ENCODE results near the gene CADM1. TPM values are rescaled to one million over a fixed set of nuclear protein-coding genes. Genes with fewer than 3 reads are reported as not detected.

CADM1 gene
- total RNA-seq, 4 donors from 2014 or later, result 1.2 to 2.5 (median 2.2) TPM

GRCh38 chr11:115316696-115317095 lies 187.5 kb downstream of the CADM1 start:
- TF ChIP-seq POLR2A (IDR thresholded peaks at IDR 0.05) (no peak), CTCF (IDR thresholded peaks at IDR 0.05 in 4 of 5, conservative IDR thresholded peaks at IDR 0.05 in 1 of 5) (no peak)
- no peak overlapping the region for H3K27ac ChIP-seq
- no peaks in the 10 kb centered on the region for H3K36me3 ChIP-seq
- H3K4me1 ChIP-seq, result peaks cover 0 to 3% of the 10 kb centered on the region in 2 donors
- in situ Hi-C loops (cut with MboI; ENCODE audit: low sequenced_read_pairs in 4 of 4) (no loop called here), intact Hi-C loops (cut with DNase I; ENCODE audit: low total_unique reads) (no loop called here)
- H3K27me3 ChIP-seq, result no peaks in the 10 kb centered on the region
- ATAC-seq (no peak), DNase-seq (no peak)
- H3K4me3 ChIP-seq, result no peak overlapping the region
- H3K9me3 ChIP-seq, result no peaks in the 10 kb centered on the region

GRCh38 chr11:115314330-115314920 lies 189.8 kb downstream of the CADM1 start:
- H3K4me1 ChIP-seq, result peaks cover 0 to 3% of the 10 kb centered on the region in 2 donors
- no peaks in the 10 kb centered on the region for H3K27me3 ChIP-seq
- intact Hi-C loops (cut with DNase I; ENCODE audit: low total_unique reads), result no loop called here
- no peaks in the 10 kb centered on the region for H3K9me3 ChIP-seq
- H3K36me3 ChIP-seq, result no peaks in the 10 kb centered on the region
- no peak overlapping the region for H3K27ac ChIP-seq
- no peak overlapping the region for H3K4me3 ChIP-seq
- ATAC-seq (no peak), DNase-seq (no peak)
- TF ChIP-seq CTCF (IDR thresholded peaks at IDR 0.05 in 4 of 5, conservative IDR thresholded peaks at IDR 0.05 in 1 of 5) (no peak), POLR2A (IDR thresholded peaks at IDR 0.05) (no peak)
- in situ Hi-C loops (cut with MboI; ENCODE audit: low sequenced_read_pairs in 4 of 4), result no loop called here

- intact Hi-C loops (cut with DNase I; ENCODE audit: low total_unique reads) (no loop called here), in situ Hi-C loops (cut with MboI; ENCODE audit: low sequenced_read_pairs in 4 of 4) (no loop called here)
- no peak overlapping the region for H3K27ac ChIP-seq
- H3K4me3 ChIP-seq, result no peak overlapping the region
- H3K27me3 ChIP-seq, result no peaks in the 10 kb centered on the region
- DNase-seq (no peak), ATAC-seq (no peak)
- no peaks in the 10 kb centered on the region for H3K4me1 ChIP-seq
- H3K9me3 ChIP-seq, result no peaks in the 10 kb centered on the region
- TF ChIP-seq CTCF (IDR thresholded peaks at IDR 0.05 in 4 of 5, conservative IDR thresholded peaks at IDR 0.05 in 1 of 5) (no peak), POLR2A (IDR thresholded peaks at IDR 0.05) (no peak)
- no peaks in the 10 kb centered on the region for H3K36me3 ChIP-seq
Measured at GRCh38 chr11:115313224-115313838, 190.9 kb downstream of the CADM1 start.

- in situ Hi-C loops (cut with MboI; ENCODE audit: low sequenced_read_pairs in 4 of 4), result no loop called here
- H3K4me3 ChIP-seq, result no peak overlapping the region
- no peak for ATAC-seq
- DNase-seq, result no peak
- no peaks in the 10 kb centered on the region for H3K27me3 ChIP-seq
- intact Hi-C loops (cut with DNase I; ENCODE audit: low total_unique reads), result no loop called here
- H3K9me3 ChIP-seq, result no peaks in the 10 kb centered on the region
- H3K36me3 ChIP-seq, result no peaks in the 10 kb centered on the region
- TF ChIP-seq POLR2A (IDR thresholded peaks at IDR 0.05) (no peak), CTCF (IDR thresholded peaks at IDR 0.05 in 4 of 5, conservative IDR thresholded peaks at IDR 0.05 in 1 of 5) (no peak)
- no peaks in the 10 kb centered on the region for H3K4me1 ChIP-seq
- H3K27ac ChIP-seq, result no peak overlapping the region
Measured at GRCh38 chr11:115311949-115312348, 192.3 kb downstream of the CADM1 start.

Measured in gastrocnemius medialis (tissue), 4 donors.